HG03354 (cell line): ENCODE results near the gene NID1.

Experiments used
- ATAC-seq: cut with Tn5 transposase; IDR thresholded peaks from one replicate; pipeline ENCODE4 v1.9.1; 2021; ENCODE audit warnings: mild to moderate bottlenecking; ENCODE audit not compliant: unreplicated experiment, poor library complexity, severe bottlenecking

The NID1 gene

DNA sequence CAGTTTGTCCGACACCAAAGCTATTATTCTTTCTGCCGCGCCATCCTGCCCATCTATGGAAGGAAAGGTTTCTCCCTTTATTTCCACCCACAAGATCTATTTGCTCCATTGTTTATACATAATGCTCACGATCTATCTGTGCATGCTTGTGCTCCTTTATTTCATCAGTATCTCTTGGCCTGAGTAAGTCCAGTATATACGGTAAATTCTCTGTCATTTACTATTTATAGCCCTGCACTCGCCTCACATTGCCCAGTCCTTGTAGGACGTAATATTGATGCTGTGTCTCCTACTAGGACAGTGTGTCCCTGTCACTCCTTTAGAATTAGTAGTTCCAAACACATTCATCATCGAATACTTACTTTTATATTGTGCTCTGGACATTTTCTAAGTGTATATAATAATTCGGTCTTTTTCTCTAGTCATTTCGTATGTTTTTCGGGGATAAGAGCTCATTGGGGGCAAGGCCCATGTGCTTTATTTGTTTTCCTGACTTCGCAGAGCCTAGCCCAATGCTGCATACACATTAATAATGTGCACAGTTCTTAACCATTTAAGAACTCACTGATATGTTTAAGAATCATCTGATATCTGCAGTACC lies 3.1 kb upstream of the NID1 start:
- no peak for ATAC-seq

GRCh38 chr1:236066828-236067386 lies 2.0 kb upstream of the NID1 start:
- peak; percentile 82 for ATAC-seq

DNA sequence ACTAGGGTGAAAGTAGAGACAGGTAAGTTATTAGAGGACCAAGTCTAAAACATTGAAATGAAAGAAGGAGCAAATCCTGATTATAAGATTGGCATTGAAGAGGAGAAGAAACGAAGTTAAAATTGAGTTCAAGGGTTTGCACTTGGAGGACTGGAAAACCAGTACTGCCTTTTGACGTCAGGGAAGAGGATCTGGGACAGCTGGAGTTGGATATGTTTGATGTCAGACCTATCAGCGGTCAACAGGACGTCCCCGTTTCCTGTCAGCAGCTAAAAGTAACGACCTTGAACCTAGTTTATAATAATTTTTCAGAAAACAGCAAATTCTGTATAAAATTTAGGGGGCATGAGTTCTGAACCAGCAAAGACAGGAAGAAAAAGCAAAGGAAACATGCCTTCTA lies 1.2 kb upstream of the NID1 start:
- ATAC-seq, result no peak

DNA sequence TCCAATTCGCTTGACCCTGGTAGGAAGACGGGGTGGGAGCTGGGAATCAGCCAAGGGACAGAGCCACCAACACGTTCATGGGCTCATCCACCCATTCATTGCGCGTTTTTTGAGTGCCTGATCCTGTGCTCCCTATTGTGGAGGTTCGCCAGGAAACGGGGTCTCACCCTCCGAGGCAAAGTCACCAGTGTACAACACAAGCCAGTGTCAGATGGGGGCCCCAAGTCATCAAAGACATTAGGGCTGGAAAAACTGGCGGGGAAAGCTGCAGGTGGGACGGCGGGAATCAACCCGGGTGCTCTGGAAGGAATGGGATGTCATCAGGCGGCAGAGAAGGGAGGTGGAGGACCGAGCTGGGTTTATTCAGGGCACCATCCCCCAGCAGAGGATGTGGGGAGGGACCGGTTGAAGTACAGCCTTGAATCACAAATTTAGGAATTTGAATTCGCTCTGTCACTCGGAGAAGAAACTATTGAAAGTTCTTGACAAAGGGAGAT lies 667 bp upstream of the NID1 start:
- ATAC-seq, result no peak

GRCh38 chr1:236063919-236064673 lies 794 bp downstream of the NID1 start:
- peak; percentile 29 for ATAC-seq

- ATAC-seq, result no peak
Measured at GRCh38 chr1:236063551-236063918, 1.4 kb downstream of the NID1 start.

GRCh38 chr1:236060286-236060685 lies 4.6 kb downstream of the NID1 start:
- ATAC-seq, result no peak

- no peak for ATAC-seq
Measured at GRCh38 chr1:236059011-236059410, 5.9 kb downstream of the NID1 start.

GRCh38 chr1:236058141-236058934 lies 6.6 kb downstream of the NID1 start:
- ATAC-seq, result peak; percentile 87

DNA sequence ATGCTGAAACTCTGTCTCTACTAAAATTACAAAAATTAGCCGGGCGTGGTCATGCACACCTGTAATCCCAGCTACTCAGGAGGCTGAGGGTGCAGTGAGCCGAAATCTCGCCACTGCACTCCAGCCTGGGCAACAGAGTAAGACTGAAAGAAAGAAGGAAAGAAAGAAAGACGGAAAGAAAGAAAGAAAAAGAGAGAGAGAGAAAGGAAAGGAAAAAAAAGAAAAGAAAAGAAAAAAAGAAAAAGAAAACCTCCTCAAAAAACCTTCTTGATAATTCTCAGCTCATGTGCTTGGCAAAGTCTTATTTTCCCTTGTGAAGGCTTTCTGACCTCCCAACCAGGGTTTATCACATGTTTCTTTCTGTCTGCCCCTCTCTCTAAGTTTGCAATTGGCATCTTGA lies 7.3 kb downstream of the NID1 start:
- no peak for ATAC-seq

- ATAC-seq, result no peak
Measured at GRCh38 chr1:236052232-236052993, 12.5 kb downstream of the NID1 start.

GRCh38 chr1:236051242-236051791 lies 13.6 kb downstream of the NID1 start:
- ATAC-seq, result no peak

DNA sequence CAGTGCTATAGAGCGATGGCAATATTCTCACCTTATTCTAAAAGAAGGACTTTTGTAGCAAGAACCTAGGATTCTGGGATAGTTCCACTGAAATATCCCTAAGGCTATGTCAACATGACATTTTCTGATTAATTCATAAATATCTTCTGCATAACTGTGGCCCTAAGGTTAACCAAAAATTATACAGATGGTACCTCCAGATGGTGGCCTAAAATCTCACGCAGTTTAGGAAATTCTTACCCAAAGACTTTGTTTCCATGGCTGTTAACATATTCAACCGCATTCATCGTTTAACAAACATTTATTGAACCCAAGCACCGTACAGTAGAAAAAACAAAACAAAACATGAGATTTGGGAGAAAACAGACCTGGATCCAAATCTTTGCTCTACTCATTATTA lies 19.1 kb downstream of the NID1 start:
- ATAC-seq, result no peak

GRCh38 chr1:236044341-236044740 lies 20.5 kb downstream of the NID1 start:
- ATAC-seq, result no peak

DNA sequence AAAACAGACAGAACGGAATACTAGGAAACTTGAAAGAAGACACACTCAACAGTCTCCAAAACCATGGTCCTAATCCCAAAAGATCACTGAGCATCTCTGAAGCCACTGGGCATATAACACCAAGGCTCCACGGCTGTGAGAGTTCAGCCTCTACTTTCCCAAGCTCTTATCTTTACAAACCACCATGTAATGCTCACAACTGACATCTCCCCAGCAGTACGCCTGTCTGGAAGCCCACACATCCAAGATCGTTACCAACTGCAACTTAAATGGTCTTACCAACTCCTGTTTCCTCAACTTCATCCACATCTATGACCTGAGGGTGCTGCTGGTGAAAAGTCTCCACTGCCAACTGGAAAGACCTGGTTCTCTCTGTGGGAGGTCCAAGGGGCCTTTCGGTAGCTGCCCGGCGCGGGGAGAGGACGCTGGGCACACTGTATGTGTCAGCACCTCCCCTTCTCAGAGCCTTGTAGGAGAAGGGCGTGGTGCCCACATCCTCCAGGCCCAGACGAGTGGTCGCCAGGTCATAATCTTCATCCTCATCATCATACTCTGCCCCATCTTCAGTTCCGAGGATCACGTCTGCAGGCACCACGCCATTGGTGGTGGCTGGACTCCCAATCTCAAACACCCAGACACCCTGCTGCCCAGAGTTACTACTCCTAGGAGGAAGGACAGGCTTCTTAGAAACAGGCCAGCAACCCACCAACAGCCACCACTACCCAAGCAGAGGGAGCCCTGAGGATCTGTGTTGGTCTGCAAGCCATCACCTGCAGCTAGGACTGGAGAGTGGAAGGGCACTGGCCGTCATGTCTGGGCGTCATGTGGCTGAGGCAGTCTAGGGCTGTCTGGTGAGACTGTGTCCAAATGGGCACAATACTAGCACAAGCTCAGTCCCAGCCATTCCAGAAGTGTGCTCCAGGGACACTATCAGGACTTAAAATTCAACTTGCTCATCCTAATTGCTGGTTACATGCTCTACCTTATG lies 23.0 kb downstream of the NID1 start:
- ATAC-seq, result no peak

- no peak for ATAC-seq
Measured at GRCh38 chr1:236039740-236040685, 24.9 kb downstream of the NID1 start.

DNA sequence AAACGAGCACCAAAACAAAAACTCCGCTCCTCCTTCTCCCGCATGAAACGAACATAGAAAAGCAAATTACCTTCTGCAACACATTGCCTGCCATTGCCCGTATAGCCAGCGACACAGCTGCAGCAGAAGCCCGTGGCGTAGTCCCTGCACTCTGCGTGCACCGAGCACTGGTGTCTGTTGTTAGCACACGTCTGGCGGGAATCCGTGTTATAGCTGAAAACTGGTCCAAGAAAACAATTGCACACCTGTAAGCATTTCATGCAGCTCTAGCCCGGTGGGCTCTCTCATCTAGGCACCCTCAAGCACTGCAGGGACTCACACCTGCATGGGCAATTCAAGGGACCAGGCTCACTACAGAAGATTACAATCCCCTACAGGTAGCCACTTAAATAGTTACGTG lies 26.9 kb downstream of the NID1 start:
- ATAC-seq, result no peak
